ENCODE results near the gene IGIP. TPM values are rescaled to one million over a fixed set of nuclear protein-coding genes. Genes with fewer than 3 reads are reported as not detected.

Gene IGIP
- polyA plus RNA-seq, 1 donor (not counting 4 experiments of a cell fraction or from before 2014, with no cell fraction given): 1.5 TPM

DNA sequence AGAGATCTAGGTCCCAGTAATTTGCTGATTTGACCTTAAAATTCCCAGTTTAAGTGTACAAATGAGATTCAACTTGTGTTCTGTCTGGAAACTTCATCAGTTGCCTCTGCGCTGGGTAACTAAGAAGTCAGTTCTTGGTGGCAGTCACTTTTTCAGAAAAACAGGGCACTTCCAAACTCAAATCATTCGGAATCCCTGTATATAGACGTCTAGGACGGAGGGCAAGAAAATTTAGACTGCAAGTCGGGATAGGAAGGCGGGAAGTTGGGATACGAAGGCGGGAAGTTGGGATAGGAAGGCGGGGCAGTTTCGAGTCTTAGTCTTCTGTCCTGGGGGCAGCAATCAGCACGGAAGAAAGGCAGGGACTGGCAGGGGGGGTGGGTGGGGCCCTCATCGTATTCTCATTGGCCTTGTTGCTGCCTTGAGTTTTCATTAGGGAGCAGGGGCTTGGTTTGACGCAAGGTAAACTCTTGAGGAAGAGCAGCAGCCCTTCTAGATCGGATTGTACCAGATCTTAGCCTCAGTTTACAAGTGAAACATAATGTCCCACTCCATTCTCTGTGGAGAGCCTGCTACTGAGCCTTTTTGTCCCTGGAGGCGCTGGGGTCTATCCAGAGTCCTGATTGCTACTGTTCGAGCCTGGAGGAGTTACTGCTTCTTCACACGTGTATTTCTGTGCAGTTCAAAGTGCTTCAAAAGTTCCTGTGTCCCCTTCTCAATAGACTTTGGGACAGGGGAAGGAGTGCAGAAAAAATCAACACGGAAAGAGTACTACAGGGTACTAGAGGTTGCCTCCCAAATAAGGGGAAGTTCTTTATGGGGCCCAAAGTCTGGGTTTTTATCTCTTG is 14.5 kb upstream of the IGIP start:
- peaks cover 27% of the 10 kb centered on the region for H3K4me1 ChIP-seq (ENCODE audit: control insufficient read depth, extremely low read depth, insufficient read depth, low read length)
- H3K4me3 ChIP-seq (ENCODE audit: control insufficient read depth in 2 of 3, extremely low read depth in 1 of 3, insufficient read depth in 2 of 3, low read depth in 1 of 3, low read length in 3 of 3): no peak overlapping the region
- H3K36me3 ChIP-seq (ENCODE audit: control insufficient read depth in 2 of 2, extremely low read depth in 1 of 2, insufficient read depth in 2 of 2, low read length in 2 of 2): no peaks in the 10 kb centered on the region
- FAIRE-seq: no peak
- no peak overlapping the region for H3K4me2 ChIP-seq (ENCODE audit: control insufficient read depth, extremely low read depth, insufficient read depth, low read depth, low read length)
- peaks cover 72% of the 10 kb centered on the region for H3K79me2 ChIP-seq (ENCODE audit: control insufficient read depth, insufficient read depth, low read length)
- no peaks in the 10 kb centered on the region for H4K20me1 ChIP-seq (ENCODE audit: control insufficient read depth, extremely low read depth, insufficient read depth, low read length)
- dilution Hi-C loops (cut with MboI; ENCODE audit: extremely low pct_ligation_motif_present, low sequenced_read_pairs): no loop called here
- H3K27ac ChIP-seq (ENCODE audit: control insufficient read depth, insufficient read depth, low read length): no peak overlapping the region
- no peak for DNase-seq (ENCODE audit: low read depth, low spot score)
- H3K9me1 ChIP-seq (ENCODE audit: control insufficient read depth, extremely low read depth, insufficient read depth, low read length): no peaks in the 10 kb centered on the region
- TF ChIP-seq, protein P1, sequence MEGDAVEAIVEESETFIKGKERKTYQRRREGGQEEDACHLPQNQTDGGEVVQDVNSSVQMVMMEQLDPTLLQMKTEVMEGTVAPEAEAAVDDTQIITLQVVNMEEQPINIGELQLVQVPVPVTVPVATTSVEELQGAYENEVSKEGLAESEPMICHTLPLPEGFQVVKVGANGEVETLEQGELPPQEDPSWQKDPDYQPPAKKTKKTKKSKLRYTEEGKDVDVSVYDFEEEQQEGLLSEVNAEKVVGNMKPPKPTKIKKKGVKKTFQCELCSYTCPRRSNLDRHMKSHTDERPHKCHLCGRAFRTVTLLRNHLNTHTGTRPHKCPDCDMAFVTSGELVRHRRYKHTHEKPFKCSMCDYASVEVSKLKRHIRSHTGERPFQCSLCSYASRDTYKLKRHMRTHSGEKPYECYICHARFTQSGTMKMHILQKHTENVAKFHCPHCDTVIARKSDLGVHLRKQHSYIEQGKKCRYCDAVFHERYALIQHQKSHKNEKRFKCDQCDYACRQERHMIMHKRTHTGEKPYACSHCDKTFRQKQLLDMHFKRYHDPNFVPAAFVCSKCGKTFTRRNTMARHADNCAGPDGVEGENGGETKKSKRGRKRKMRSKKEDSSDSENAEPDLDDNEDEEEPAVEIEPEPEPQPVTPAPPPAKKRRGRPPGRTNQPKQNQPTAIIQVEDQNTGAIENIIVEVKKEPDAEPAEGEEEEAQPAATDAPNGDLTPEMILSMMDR (optimal IDR thresholded peaks at IDR 0.05 in 1 of 3, IDR thresholded peaks at IDR 0.05 in 1 of 3, conservative IDR thresholded peaks at IDR 0.05 in 1 of 3; ENCODE audit: extremely low read depth in 1 of 3, insufficient read depth in 2 of 3, low read length in 3 of 3): no peak
- no peak for TF ChIP-seq EZH2 (IDR thresholded peaks at IDR 0.05; ENCODE audit: low read length)
- no peak overlapping the region for H3K9ac ChIP-seq (ENCODE audit: control insufficient read depth, extremely low read depth, insufficient read depth, low read length)
- H3K9me3 ChIP-seq (ENCODE audit: control insufficient read depth, low read depth, low read length): no peaks in the 10 kb centered on the region
- H2AFZ ChIP-seq (ENCODE audit: control insufficient read depth, low read length): no peak overlapping the region
- H3K27me3 ChIP-seq (ENCODE audit: control insufficient read depth, extremely low read depth, insufficient read depth, low read length): no peaks in the 10 kb centered on the region

DNA sequence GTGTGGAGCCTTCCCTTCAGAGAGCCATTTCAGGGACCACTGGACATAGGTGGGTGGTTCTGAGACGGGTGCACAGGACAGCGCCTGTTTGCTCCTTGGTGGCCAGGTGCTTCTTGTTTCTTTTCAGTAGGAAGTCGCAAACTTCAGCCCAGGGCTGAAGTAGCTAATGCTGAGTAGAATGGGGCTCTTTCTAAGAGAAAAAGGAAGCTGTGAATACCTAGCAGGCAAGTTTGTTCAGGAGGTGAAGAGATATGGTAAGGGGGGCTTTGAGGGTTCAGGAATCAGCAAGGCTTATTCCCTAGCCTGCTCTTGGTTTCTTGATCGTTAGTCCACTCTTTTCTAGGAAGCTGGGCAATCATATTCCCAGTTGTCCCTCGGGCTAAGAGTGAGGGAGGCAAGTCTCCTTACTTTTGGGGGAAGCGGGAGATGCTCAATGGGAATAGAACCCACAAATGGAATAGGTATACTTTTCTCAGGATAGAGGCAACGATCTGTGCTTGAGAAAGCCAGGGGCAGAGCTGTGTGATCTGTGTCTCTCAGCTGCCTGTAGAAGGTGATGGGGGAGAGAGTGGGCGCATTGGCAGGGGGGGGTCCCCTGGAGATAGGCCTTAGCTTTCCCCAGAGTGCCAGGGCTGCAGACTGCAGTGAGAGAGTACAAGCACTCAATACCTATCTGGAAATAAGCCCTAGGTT is 13.7 kb upstream of the IGIP start:
- dilution Hi-C loops (cut with MboI; ENCODE audit: extremely low pct_ligation_motif_present, low sequenced_read_pairs): no loop called here
- Histone ChIP-seq H3K9ac (ENCODE audit: control insufficient read depth, extremely low read depth, insufficient read depth, low read length) (no peak overlapping the region), H3K4me1 (ENCODE audit: control insufficient read depth, extremely low read depth, insufficient read depth, low read length) (peaks cover 21% of the 10 kb centered on the region), H2AFZ (ENCODE audit: control insufficient read depth, low read length) (no peak overlapping the region), H3K9me3 (ENCODE audit: control insufficient read depth, low read depth, low read length) (no peaks in the 10 kb centered on the region), H3K36me3 (ENCODE audit: control insufficient read depth in 2 of 2, extremely low read depth in 1 of 2, insufficient read depth in 2 of 2, low read length in 2 of 2) (no peaks in the 10 kb centered on the region), H3K9me1 (ENCODE audit: control insufficient read depth, extremely low read depth, insufficient read depth, low read length) (no peaks in the 10 kb centered on the region), H4K20me1 (ENCODE audit: control insufficient read depth, extremely low read depth, insufficient read depth, low read length) (no peaks in the 10 kb centered on the region), H3K27me3 (ENCODE audit: control insufficient read depth, extremely low read depth, insufficient read depth, low read length) (no peaks in the 10 kb centered on the region), H3K79me2 (ENCODE audit: control insufficient read depth, insufficient read depth, low read length) (peaks cover 78% of the 10 kb centered on the region), H3K27ac (ENCODE audit: control insufficient read depth, insufficient read depth, low read length) (no peak overlapping the region), H3K4me2 (ENCODE audit: control insufficient read depth, extremely low read depth, insufficient read depth, low read depth, low read length) (no peak overlapping the region), H3K4me3 (ENCODE audit: control insufficient read depth in 2 of 3, extremely low read depth in 1 of 3, insufficient read depth in 2 of 3, low read depth in 1 of 3, low read length in 3 of 3) (no peak overlapping the region)
- DNase-seq (ENCODE audit: low read depth, low spot score) (no peak), FAIRE-seq (no peak)
- no peak for TF ChIP-seq EZH2 (IDR thresholded peaks at IDR 0.05; ENCODE audit: low read length)
- TF ChIP-seq, protein P1 (optimal IDR thresholded peaks at IDR 0.05 in 1 of 3, IDR thresholded peaks at IDR 0.05 in 1 of 3, conservative IDR thresholded peaks at IDR 0.05 in 1 of 3; ENCODE audit: extremely low read depth in 1 of 3, insufficient read depth in 2 of 3, low read length in 3 of 3): no peak
